ENCODE measurements around the gene MEIOC.

The MEIOC gene

DNA sequence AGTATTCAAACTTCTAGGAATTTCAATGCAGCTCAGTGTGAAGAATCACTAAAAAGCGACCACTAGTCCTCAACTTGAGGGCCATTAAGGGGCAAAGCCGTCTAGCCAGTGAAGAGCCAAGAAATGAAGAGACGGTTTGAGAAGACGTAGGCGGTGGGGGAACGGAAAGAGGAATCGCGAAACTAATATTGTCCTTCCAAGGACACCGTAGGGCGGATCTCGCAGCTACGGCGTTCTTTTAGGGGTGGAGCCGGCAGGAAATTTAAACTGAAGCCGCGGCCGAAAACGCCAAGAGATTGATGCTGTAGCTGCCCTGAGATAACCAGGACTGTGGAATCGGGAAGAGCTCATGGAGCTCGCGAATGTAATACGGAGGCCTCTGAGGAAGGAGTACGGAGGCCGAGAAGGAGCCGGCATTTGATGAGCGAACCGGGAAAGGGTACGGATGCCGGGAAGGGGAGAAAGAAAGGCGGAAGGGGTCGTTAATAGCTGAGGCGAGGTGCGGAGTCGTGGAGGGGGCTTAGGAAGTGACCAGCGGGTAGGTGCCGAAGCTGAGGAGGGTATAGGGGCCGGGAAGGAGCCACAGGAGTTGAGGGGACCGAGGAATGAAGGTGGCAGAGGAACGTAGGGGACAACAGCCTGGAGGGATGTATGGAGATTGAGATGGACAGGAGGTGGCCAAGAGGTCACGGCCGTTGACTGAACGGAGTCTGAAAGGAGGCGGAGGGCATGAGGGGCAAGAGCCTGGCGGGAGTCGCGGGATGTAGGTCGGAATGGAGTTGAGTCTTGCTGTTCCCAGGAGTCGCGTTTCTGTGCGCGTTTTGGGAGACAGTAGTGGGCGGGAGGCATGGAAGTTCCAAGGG lies 52.4 kb downstream of the MEIOC start, which contains the start of gene DBF4B:
DBF4B (plus strand) TSS at position 265 of the 863 bp plus-strand sequence; CDS start at position 421, 156 bp downstream.
- TF ChIP-seq, protein P1, sequence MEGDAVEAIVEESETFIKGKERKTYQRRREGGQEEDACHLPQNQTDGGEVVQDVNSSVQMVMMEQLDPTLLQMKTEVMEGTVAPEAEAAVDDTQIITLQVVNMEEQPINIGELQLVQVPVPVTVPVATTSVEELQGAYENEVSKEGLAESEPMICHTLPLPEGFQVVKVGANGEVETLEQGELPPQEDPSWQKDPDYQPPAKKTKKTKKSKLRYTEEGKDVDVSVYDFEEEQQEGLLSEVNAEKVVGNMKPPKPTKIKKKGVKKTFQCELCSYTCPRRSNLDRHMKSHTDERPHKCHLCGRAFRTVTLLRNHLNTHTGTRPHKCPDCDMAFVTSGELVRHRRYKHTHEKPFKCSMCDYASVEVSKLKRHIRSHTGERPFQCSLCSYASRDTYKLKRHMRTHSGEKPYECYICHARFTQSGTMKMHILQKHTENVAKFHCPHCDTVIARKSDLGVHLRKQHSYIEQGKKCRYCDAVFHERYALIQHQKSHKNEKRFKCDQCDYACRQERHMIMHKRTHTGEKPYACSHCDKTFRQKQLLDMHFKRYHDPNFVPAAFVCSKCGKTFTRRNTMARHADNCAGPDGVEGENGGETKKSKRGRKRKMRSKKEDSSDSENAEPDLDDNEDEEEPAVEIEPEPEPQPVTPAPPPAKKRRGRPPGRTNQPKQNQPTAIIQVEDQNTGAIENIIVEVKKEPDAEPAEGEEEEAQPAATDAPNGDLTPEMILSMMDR (IDR thresholded peaks at IDR 0.05; ENCODE audit: insufficient read depth, low read depth, low read length, missing control alignments), result no peak
- H3K4me3 ChIP-seq (ENCODE audit: low read length), result peak within 1 kb of the TSS; percentile 98
- DNase-seq (ENCODE audit: low read depth), result peak; percentile 89

- no peak for DNase-seq (ENCODE audit: low read depth)
- H3K4me3 ChIP-seq (ENCODE audit: low read length), result no peak overlapping the region
- TF ChIP-seq, protein P1 (IDR thresholded peaks at IDR 0.05; ENCODE audit: insufficient read depth, low read depth, low read length, missing control alignments), result no peak
Measured at GRCh38 chr17:44719444-44719843, 63.2 kb downstream of the MEIOC start.

DNA sequence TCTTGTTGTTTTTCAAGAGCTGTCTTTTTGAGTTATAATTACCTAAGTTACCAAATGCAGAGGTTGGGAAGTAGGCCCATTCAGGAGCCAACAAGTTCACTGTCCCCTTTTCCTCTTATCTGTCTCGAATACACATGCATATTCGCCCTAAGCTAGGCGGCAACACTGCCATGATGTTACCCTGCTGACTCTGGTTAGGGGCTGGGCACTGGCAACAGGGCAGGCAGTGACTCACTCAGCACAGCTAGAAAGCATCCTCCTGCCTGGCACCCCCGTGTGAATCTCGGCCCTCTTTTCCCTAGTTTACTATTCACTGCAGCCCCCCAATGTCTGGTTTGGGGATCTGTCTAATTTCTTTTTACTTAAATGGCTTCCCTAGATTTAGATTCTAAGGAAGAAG lies 66.0 kb downstream of the MEIOC start:
- TF ChIP-seq, protein P1 (IDR thresholded peaks at IDR 0.05; ENCODE audit: insufficient read depth, low read depth, low read length, missing control alignments), result no peak
- no peak overlapping the region for H3K4me3 ChIP-seq (ENCODE audit: low read length)
- no peak for DNase-seq (ENCODE audit: low read depth)
